Measurements from ENCODE around the gene TTBK2.

DNA sequence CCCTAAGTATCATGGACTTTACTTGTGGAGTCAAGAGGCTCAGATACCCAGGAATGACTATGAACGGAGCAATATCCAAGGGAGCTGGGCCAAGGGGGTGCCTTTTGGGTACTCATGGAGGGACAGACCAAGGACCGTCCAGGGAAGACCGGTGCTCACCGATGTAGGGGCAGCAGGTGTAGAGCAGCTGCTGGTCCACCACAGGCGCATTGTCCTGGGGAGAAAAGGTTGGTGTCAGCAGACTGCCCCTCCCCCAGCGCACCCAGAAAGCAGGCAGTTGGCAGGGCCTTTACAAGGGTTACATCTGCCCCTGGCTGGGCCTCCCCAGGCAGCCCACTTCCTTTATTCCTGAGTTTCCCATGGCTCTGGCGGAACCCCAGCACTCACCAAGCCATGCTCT, 191.2 kb downstream of the TTBK2 start:
- TF ChIP-seq SMC3 (conservative IDR thresholded peaks at IDR 0.05; ENCODE audit: poor library complexity) (no peak), EP300 (conservative IDR thresholded peaks at IDR 0.05; ENCODE audit: poor library complexity, severe bottlenecking) (no peak)
- TF ChIP-seq, protein P1, sequence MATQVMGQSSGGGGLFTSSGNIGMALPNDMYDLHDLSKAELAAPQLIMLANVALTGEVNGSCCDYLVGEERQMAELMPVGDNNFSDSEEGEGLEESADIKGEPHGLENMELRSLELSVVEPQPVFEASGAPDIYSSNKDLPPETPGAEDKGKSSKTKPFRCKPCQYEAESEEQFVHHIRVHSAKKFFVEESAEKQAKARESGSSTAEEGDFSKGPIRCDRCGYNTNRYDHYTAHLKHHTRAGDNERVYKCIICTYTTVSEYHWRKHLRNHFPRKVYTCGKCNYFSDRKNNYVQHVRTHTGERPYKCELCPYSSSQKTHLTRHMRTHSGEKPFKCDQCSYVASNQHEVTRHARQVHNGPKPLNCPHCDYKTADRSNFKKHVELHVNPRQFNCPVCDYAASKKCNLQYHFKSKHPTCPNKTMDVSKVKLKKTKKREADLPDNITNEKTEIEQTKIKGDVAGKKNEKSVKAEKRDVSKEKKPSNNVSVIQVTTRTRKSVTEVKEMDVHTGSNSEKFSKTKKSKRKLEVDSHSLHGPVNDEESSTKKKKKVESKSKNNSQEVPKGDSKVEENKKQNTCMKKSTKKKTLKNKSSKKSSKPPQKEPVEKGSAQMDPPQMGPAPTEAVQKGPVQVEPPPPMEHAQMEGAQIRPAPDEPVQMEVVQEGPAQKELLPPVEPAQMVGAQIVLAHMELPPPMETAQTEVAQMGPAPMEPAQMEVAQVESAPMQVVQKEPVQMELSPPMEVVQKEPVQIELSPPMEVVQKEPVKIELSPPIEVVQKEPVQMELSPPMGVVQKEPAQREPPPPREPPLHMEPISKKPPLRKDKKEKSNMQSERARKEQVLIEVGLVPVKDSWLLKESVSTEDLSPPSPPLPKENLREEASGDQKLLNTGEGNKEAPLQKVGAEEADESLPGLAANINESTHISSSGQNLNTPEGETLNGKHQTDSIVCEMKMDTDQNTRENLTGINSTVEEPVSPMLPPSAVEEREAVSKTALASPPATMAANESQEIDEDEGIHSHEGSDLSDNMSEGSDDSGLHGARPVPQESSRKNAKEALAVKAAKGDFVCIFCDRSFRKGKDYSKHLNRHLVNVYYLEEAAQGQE (IDR thresholded peaks at IDR 0.05; ENCODE audit: borderline replicate concordance): no peak
- TF ChIP-seq, protein P2, sequence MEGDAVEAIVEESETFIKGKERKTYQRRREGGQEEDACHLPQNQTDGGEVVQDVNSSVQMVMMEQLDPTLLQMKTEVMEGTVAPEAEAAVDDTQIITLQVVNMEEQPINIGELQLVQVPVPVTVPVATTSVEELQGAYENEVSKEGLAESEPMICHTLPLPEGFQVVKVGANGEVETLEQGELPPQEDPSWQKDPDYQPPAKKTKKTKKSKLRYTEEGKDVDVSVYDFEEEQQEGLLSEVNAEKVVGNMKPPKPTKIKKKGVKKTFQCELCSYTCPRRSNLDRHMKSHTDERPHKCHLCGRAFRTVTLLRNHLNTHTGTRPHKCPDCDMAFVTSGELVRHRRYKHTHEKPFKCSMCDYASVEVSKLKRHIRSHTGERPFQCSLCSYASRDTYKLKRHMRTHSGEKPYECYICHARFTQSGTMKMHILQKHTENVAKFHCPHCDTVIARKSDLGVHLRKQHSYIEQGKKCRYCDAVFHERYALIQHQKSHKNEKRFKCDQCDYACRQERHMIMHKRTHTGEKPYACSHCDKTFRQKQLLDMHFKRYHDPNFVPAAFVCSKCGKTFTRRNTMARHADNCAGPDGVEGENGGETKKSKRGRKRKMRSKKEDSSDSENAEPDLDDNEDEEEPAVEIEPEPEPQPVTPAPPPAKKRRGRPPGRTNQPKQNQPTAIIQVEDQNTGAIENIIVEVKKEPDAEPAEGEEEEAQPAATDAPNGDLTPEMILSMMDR (IDR thresholded peaks at IDR 0.05; ENCODE audit: poor library complexity, severe bottlenecking): no peak
